HG02623 (cell line): ENCODE results near the gene ENTPD2.

Experiments
- ATAC-seq: cut with Tn5 transposase; IDR thresholded peaks from one replicate; pipeline ENCODE4 v1.9.1; 2021; ENCODE audit warnings: moderate library complexity; ENCODE audit not compliant: unreplicated experiment

Gene ENTPD2

DNA sequence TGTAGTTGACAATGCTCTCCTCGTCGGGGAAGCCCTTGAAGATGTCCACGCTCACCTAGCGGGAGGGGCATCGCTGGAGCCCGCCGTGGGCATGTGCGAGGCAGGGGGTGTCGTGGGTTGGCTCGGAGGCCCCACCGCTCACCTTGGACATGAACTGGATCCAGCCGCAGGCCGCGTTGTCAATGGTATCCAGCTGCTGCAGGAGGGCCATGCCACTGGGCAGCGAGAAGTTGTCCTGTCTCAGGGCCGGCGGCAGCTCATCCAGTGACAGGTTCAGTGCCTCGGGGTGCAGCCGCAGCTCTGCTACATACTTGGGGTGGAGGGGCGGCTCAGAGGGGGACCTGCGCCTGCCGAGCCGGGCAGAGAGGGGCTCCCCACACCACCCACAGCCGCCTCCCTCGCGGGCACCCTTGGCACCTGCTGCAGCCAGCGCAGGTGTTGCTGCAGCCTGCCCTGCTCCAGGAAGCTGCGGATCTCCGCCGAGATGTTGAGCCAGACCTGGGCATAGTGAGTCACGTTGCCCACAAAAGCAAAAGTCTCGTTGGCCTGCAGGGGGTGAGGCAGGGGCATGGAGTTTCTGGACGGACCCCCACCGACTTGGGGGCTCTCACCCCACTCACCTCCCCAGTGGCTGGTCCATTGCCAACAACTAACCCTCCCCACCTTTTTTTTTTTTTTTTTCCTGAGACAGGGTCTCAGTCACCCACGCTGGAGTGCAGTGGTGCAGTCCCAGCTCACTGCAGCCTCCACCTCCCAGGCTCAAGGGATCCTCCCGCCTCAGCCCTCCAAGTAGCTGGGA, 34.9 kb downstream of the ENTPD2 start:
- no peak for ATAC-seq

GRCh38 chr9:137017791-137018497, 35.9 kb downstream of the ENTPD2 start:
- no peak for ATAC-seq

- ATAC-seq, result no peak
Measured at GRCh38 chr9:137017071-137017470, 36.8 kb downstream of the ENTPD2 start.

GRCh38 chr9:137016436-137016835, 37.4 kb downstream of the ENTPD2 start:
- no peak for ATAC-seq

DNA sequence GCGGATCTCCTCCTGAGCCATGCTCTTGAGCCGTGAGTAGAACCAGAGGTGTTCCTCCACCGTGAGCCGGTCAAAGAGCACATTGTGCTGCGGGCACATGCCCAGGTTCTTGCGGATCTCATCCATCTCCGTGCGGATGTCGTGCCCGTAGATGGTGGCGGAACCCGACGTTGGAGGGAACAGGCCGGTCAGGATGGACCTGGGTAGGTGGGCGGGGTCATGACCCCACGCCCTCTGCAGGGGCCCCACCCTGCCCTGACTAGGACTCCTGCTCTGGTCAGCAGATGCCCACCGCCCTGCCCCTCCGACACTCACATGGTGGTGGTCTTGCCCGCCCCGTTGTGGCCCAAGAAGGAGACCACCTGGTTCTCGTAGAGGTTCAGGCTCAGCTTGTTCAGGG, 37.9 kb downstream of the ENTPD2 start:
- no peak for ATAC-seq

GRCh38 chr9:137015540-137015930, 38.3 kb downstream of the ENTPD2 start:
- no peak for ATAC-seq

GRCh38 chr9:137014776-137015539, 38.9 kb downstream of the ENTPD2 start:
- ATAC-seq, result no peak

GRCh38 chr9:137014166-137014565, 39.7 kb downstream of the ENTPD2 start:
- ATAC-seq, result no peak

DNA sequence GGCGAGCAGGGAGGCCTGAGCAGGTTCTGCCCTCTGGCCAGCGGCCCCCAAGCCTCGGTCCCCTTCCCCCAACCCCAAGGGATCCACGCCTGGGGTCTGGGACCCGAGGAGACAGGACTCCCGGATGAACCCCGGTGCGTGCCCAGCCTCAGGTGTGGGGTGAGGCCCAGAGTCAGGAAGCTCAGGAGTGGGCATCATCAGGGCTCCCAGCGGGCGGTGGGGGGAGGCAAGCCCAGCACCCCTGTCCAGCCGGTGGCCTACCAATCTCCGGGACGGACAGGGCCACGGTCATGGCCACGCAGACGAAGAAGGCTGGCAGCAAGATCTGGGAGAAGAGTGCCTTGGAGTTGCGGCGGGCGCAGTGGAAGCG, 40.3 kb downstream of the ENTPD2 start:
- ATAC-seq, result no peak

DNA sequence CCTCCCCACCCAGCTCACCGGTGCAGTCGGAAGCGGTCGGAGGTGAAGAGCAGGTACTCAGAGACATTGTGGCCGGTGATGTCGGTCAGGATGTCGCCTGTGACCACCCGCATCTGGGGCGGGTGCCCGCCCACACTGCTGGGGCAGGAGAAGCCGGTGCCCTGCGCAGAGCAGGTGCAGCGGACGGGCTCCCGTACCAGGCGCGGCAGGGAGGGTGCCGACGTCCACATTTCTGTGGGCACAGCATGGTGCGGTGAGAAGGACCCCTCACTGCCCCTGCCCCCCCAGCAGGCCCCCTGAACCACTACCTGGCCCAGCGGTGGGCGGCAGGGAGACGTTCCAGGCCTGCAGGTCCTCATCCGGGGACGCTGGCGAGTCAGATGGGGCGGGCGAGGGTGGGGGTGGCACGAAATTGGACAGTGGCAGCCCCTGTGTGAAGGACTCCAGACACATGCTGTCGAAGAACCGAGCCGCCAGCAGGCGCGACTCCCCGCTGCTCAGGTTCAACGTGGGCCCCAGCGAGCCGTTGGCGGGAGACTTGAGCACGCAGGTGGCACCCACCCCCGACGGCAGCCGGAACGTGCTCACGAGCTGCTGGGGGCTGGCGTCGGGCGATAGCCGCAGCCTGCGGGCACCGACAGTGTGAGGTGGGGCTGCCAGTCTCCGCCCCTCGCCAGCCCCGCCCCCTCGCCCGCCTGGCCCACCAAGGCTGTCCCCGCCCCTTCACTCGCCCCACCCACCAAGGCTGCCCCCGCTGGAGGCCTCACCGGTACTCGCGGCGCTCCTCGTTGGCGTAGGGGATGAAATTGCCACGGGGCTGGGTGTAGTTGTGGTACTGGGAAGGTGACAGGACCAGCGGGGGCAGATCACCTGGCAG, 40.9 kb downstream of the ENTPD2 start:
- ATAC-seq, result no peak

GRCh38 chr9:137011907-137012675, 41.8 kb downstream of the ENTPD2 start:
- no peak for ATAC-seq

DNA sequence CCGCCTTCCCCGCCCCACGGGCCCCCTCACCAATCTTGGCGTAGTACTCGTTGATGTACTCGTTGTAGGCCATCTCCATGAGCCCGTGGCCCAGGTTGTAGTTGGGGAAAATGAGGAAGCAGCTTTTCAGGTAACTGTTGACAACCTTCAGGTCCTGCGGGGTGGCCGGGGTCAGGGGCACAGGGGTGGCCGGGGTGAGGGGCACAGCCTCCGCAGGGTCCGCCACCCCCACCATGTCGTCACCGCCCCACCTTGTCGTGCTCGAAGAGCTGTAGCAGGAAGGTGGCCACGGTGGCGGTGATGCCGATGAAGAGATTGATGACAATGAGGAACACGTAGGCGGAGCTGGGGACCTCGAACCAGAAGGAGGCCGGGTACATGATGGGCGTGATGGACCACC, 42.7 kb downstream of the ENTPD2 start:
- no peak for ATAC-seq

- no peak for ATAC-seq
Measured at GRCh38 chr9:137009938-137010732, 43.7 kb downstream of the ENTPD2 start.

- no peak for ATAC-seq
Measured at GRCh38 chr9:137009217-137009616, 44.6 kb downstream of the ENTPD2 start.

DNA sequence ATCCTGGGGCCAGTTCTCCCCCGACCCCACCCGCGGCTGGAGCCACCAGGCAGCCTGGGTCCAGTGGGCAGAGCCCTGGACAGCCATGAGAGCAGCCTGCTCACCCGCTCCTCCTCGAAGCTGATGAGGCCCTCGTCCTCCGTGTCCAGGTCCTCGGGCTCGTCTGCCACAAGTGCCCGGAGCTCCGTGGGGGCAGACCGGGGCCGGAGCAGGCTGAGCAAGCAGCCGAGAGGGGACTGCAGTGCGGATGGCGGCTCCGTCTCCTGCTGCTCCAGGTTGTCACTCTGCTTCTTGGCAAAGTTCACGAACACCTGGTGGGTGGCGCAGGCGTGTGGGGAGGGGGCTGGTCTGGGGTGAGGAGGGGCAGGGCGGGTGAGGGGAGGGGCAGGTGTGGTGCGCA, 45.5 kb downstream of the ENTPD2 start:
- ATAC-seq, result no peak

DNA sequence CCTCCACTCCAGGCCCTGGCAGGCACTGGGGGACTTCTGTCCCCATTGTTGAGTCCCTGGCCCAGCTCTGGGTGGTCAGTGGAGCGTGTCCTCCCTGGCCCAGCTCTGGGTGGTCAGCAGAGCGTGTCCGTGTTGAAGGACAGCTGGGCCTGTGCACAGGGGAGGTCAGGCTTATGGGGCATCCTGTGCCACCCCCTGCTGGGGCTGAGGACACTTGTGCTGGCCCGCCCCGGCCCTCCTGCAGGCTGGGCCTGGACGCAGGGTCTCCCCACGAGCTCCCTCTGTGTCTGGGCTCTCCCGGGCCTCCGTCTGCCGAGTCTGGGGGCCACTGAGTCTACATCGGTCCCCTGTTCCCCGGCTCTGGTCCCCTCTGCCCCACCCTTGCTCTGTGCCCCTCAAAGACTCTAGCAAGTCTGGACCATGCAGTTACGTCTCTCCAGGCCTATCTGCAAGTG, 46.0 kb downstream of the ENTPD2 start:
- ATAC-seq, result no peak

- no peak for ATAC-seq
Measured at GRCh38 chr9:137007108-137007815, 46.6 kb downstream of the ENTPD2 start.
